Vagina (tissue), 2 donors: ENCODE results near the gene EHMT2.

Source experiments
- POLR2A ChIP-seq, 2 donors: fragments of 450-650 bp; IDR thresholded peaks; one replicate each; pipeline ENCODE4 v1.6.1; 2017; ENCODE audit warnings: antibody characterized with exemption in 2 of 2, mild to moderate bottlenecking in 2 of 2, moderate library complexity in 2 of 2
- TF ChIP-seq, protein P1 (sequence below), 3 experiments: fragments of 450-650 bp in 2 of 3; fragments of 200-600 bp in 1 of 3; sonication (generic) in 1 of 3; IDR thresholded peaks; one replicate each; pipeline ENCODE4 v1.5.1; 2017 to 2019; ENCODE audit warnings: antibody characterized with exemption in 3 of 3, mild to moderate bottlenecking in 2 of 3, moderate library complexity in 2 of 3

DNA sequence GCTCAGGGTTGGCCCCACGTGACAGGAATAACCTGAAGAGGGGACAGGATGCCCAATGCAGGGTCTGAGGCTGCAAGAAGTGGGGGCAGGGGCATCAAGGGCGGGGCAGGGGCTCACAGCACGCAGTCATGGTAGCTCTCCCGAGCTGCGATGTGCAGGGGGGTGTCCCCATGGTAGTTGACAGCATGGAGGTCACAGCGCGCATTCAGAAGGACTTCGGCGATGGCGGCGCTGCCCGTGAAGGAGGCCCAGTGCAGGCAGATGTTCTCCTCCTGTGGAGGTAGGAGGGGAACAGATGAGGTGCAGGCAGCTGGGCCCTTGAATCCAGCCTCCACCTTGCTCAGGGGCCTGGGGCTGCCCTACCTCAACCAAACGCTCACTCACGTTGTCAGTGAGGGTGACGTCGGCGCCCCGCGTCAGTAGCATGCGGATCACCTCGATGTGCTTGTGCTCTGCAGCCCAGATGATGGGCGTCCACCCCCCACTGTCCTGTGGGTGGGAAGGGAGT, 12.9 kb downstream of the EHMT2 start:
- TF ChIP-seq POLR2A (IDR thresholded peaks at IDR 0.05): no peak
- TF ChIP-seq, protein P1, sequence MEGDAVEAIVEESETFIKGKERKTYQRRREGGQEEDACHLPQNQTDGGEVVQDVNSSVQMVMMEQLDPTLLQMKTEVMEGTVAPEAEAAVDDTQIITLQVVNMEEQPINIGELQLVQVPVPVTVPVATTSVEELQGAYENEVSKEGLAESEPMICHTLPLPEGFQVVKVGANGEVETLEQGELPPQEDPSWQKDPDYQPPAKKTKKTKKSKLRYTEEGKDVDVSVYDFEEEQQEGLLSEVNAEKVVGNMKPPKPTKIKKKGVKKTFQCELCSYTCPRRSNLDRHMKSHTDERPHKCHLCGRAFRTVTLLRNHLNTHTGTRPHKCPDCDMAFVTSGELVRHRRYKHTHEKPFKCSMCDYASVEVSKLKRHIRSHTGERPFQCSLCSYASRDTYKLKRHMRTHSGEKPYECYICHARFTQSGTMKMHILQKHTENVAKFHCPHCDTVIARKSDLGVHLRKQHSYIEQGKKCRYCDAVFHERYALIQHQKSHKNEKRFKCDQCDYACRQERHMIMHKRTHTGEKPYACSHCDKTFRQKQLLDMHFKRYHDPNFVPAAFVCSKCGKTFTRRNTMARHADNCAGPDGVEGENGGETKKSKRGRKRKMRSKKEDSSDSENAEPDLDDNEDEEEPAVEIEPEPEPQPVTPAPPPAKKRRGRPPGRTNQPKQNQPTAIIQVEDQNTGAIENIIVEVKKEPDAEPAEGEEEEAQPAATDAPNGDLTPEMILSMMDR (IDR thresholded peaks at IDR 0.05): no peak
